HepG2 (cell line): ENCODE measurements around the gene ACP1. TPM values are rescaled to one million over a fixed set of nuclear protein-coding genes. Genes with fewer than 3 reads are reported as not detected.

Experiments
- BCL6 ChIP-seq: IDR thresholded peaks from 2 replicates; pipeline ENCODE4 v1.6.1; 2016; ENCODE audit warnings: missing genetic modification reagents, missing compliant biosample characterization
- CEBPB ChIP-seq: IDR thresholded peaks from 2 replicates; pipeline ENCODE4 v1.6.1; 2011; ENCODE audit warnings: low read depth, low read length, improper control_type of control experiment, borderline replicate concordance
- MED1 ChIP-seq: sonication (generic); formaldehyde crosslinking; IDR thresholded peaks from 2 replicates; pipeline ENCODE4 v1.4.0; 2020; ENCODE audit warnings: missing genetic modification reagents
- MIER3 ChIP-seq: IDR thresholded peaks from 2 replicates; pipeline ENCODE4 v1.6.1; 2016; ENCODE audit warnings: missing compliant biosample characterization, borderline replicate concordance
- SMARCE1 ChIP-seq: fragments of 450-650 bp; IDR thresholded peaks from 2 replicates; pipeline ENCODE4 v1.6.1; 2017; ENCODE audit warnings: borderline replicate concordance
- ZNF136 ChIP-seq: sonication (generic); formaldehyde crosslinking; IDR thresholded peaks from 2 replicates; pipeline ENCODE4 v1.8.1; 2022; ENCODE audit warnings: low read depth, mild to moderate bottlenecking, moderate library complexity, missing genetic modification reagents
- ZNF460 ChIP-seq: sonication (generic); formaldehyde crosslinking; IDR thresholded peaks from 2 replicates; pipeline ENCODE4 v1.5.1; 2020; ENCODE audit warnings: missing genetic modification reagents, mild to moderate bottlenecking, borderline replicate concordance
- ZNF614 ChIP-seq: IDR thresholded peaks from 2 replicates; pipeline ENCODE4 v1.6.1; 2018; ENCODE audit warnings: missing biosample characterization, missing genetic modification reagents, inconsistent platforms, borderline replicate concordance
- polyA plus RNA-seq, 8 experiments: library from polyadenylated mRNA; depleted of rRNA in 3 of 8; stranded (reverse) in 7 of 8; unstranded in 1 of 8; fragments of >200 nt; fragmentation: Illumina TruSeq in 4 of 8; extraction: Trizol in 4 of 8; gene quantifications; 2 replicates each; pipeline versions ENCODE4 v1.2.1 to v1.2.3, GENCODE V29; 2011 to 2016; ENCODE audit warnings: low read depth in 4 of 8, missing spikeins in 1 of 8, mixed read lengths in 1 of 8; ENCODE audit not compliant: insufficient read depth in 1 of 8
- total RNA-seq, 5 experiments: library from RNA; depleted of rRNA; stranded (reverse); fragments of >200 nt; fragmentation: Illumina TruSeq; extraction: Trizol; gene quantifications; 2 replicates each; pipeline ENCODE4 v1.2.3, GENCODE V29; 2016; ENCODE audit warnings: low read depth in 1 of 5
- TF ChIP-seq, protein P1 (sequence below): sonication (generic); formaldehyde crosslinking; IDR thresholded peaks from 2 replicates; pipeline ENCODE4 v1.5.0; 2020; ENCODE audit warnings: mild to moderate bottlenecking, missing genetic modification reagents
- TF ChIP-seq, protein P2 (sequence below), 2 experiments: fragments of 450-650 bp in 1 of 2; sonication (generic) in 1 of 2; formaldehyde crosslinking; IDR thresholded peaks; 2 replicates each; pipeline versions ENCODE4 v1.5.0 to v1.8.0; 2020 to 2022; ENCODE audit warnings: mild to moderate bottlenecking in 1 of 2, missing genetic modification reagents in 1 of 2
- TF ChIP-seq, protein P3 (sequence below): sonication (generic); formaldehyde crosslinking; IDR thresholded peaks from 2 replicates; pipeline ENCODE4 v1.5.0; 2020; ENCODE audit warnings: mild to moderate bottlenecking, missing genetic modification reagents, borderline replicate concordance
- TF ChIP-seq, protein P4 (sequence below), 2 experiments: sonication (generic) in 1 of 2; formaldehyde crosslinking in 1 of 2; IDR thresholded peaks; 2 replicates each; pipeline versions ENCODE4 v1.5.1 to v1.6.1; 2011 to 2020; ENCODE audit warnings: borderline replicate concordance in 1 of 2, low read depth in 1 of 2, low read length in 1 of 2, mild to moderate bottlenecking in 1 of 2, missing genetic modification reagents in 1 of 2, moderate library complexity in 1 of 2

Gene ACP1
- total and polyA plus RNA-seq, 2 of the 13 experiments (the other 11 are each of a cell fraction or from before 2014, with no cell fraction given), result 246 to 348 TPM

DNA sequence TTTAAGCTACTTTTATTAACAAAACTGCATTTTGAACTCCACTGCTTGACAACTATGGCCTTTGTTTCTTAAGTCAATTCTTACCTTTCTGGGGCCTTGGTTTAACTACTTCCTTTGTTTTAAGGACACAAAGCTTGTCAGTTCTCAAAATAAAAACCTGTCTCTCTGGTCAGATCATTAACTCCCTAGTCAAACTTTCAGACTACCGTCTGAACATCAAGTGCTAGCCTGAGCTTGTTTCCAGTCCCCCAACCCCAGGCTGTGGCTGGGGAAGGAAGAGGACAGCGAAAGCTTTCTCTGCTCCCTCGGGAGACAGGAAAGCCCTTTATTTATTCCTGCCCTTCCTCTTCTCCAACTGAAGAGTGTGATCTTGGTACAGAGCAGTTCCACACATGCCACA lies 2.6 kb upstream of the ACP1 start (continued):
- TF ChIP-seq, protein P1, sequence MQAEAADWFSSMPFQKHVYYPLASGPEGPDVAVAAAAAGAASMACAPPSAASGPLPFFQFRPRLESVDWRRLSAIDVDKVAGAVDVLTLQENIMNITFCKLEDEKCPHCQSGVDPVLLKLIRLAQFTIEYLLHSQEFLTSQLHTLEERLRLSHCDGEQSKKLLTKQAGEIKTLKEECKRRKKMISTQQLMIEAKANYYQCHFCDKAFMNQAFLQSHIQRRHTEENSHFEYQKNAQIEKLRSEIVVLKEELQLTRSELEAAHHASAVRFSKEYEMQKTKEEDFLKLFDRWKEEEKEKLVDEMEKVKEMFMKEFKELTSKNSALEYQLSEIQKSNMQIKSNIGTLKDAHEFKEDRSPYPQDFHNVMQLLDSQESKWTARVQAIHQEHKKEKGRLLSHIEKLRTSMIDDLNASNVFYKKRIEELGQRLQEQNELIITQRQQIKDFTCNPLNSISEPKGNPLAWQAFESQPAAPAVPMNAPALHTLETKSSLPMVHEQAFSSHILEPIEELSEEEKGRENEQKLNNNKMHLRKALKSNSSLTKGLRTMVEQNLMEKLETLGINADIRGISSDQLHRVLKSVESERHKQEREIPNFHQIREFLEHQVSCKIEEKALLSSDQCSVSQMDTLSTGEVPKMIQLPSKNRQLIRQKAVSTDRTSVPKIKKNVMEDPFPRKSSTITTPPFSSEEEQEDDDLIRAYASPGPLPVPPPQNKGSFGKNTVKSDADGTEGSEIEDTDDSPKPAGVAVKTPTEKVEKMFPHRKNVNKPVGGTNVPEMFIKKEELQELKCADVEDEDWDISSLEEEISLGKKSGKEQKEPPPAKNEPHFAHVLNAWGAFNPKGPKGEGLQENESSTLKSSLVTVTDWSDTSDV (CRISPR knock-in tag), result no peak
- TF ChIP-seq ZNF614 (CRISPR knock-in tag), result no peak; the same call in 1 of the 2 replicates
- TF ChIP-seq BCL6, result peak; percentile 41; the same call in 1 of the 2 replicates
- TF ChIP-seq MED1 (CRISPR knock-in tag), result peak; percentile 58; the same call in 1 of the 2 replicates
- TF ChIP-seq MIER3 (CRISPR knock-in tag), result no peak
- TF ChIP-seq SMARCE1, result no peak
- TF ChIP-seq, protein P2, sequence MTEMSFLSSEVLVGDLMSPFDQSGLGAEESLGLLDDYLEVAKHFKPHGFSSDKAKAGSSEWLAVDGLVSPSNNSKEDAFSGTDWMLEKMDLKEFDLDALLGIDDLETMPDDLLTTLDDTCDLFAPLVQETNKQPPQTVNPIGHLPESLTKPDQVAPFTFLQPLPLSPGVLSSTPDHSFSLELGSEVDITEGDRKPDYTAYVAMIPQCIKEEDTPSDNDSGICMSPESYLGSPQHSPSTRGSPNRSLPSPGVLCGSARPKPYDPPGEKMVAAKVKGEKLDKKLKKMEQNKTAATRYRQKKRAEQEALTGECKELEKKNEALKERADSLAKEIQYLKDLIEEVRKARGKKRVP (CRISPR knock-in tag; IDR thresholded peaks at IDR 0.05), result no peak
- TF ChIP-seq CEBPB, result no peak
- no peak for TF ChIP-seq ZNF136
- TF ChIP-seq, protein P3, sequence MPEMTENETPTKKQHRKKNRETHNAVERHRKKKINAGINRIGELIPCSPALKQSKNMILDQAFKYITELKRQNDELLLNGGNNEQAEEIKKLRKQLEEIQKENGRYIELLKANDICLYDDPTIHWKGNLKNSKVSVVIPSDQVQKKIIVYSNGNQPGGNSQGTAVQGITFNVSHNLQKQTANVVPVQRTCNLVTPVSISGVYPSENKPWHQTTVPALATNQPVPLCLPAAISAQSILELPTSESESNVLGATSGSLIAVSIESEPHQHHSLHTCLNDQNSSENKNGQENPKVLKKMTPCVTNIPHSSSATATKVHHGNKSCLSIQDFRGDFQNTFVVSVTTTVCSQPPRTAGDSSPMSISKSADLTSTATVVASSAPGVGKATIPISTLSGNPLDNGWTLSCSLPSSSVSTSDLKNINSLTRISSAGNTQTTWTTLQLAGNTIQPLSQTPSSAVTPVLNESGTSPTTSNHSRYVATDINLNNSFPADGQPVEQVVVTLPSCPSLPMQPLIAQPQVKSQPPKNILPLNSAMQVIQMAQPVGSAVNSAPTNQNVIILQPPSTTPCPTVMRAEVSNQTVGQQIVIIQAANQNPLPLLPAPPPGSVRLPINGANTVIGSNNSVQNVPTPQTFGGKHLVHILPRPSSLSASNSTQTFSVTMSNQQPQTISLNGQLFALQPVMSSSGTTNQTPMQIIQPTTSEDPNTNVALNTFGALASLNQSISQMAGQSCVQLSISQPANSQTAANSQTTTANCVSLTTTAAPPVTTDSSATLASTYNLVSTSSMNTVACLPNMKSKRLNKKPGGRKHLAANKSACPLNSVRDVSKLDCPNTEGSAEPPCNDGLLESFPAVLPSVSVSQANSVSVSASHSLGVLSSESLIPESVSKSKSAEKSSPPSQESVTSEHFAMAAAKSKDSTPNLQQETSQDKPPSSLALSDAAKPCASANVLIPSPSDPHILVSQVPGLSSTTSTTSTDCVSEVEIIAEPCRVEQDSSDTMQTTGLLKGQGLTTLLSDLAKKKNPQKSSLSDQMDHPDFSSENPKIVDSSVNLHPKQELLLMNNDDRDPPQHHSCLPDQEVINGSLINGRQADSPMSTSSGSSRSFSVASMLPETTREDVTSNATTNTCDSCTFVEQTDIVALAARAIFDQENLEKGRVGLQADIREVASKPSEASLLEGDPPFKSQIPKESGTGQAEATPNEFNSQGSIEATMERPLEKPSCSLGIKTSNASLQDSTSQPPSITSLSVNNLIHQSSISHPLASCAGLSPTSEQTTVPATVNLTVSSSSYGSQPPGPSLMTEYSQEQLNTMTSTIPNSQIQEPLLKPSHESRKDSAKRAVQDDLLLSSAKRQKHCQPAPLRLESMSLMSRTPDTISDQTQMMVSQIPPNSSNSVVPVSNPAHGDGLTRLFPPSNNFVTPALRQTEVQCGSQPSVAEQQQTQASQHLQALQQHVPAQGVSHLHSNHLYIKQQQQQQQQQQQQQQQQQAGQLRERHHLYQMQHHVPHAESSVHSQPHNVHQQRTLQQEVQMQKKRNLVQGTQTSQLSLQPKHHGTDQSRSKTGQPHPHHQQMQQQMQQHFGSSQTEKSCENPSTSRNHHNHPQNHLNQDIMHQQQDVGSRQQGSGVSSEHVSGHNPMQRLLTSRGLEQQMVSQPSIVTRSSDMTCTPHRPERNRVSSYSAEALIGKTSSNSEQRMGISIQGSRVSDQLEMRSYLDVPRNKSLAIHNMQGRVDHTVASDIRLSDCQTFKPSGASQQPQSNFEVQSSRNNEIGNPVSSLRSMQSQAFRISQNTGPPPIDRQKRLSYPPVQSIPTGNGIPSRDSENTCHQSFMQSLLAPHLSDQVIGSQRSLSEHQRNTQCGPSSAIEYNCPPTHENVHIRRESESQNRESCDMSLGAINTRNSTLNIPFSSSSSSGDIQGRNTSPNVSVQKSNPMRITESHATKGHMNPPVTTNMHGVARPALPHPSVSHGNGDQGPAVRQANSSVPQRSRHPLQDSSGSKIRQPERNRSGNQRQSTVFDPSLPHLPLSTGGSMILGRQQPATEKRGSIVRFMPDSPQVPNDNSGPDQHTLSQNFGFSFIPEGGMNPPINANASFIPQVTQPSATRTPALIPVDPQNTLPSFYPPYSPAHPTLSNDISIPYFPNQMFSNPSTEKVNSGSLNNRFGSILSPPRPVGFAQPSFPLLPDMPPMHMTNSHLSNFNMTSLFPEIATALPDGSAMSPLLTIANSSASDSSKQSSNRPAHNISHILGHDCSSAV (CRISPR knock-in tag), result no peak
- TF ChIP-seq, protein P4, sequence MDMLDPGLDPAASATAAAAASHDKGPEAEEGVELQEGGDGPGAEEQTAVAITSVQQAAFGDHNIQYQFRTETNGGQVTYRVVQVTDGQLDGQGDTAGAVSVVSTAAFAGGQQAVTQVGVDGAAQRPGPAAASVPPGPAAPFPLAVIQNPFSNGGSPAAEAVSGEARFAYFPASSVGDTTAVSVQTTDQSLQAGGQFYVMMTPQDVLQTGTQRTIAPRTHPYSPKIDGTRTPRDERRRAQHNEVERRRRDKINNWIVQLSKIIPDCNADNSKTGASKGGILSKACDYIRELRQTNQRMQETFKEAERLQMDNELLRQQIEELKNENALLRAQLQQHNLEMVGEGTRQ (IDR thresholded peaks at IDR 0.05; ENCODE audit: low read depth, low read length), result no peak
- TF ChIP-seq, protein P4 (CRISPR knock-in tag; IDR thresholded peaks at IDR 0.05; ENCODE audit: borderline replicate concordance), result no peak
- no peak for TF ChIP-seq ZNF460 (CRISPR knock-in tag)
